Peyer's patch (tissue), 4 donors: ENCODE measurements around the gene PRR16. TPM values are rescaled to one million over a fixed set of nuclear protein-coding genes. Genes with fewer than 3 reads are reported as not detected.

ENCODE experiments used
- DNase-seq, 3 donors: peaks; one replicate each; pipeline ENCODE4 v3.0.0-alpha.2; 2017 to 2019
- H3K27ac ChIP-seq, 4 donors: fragments of 200-600 bp; sonication (generic); one replicate each; pipeline ENCODE4 v1.5.1; 2016 to 2019
- H3K27me3 ChIP-seq, 2 donors: fragments of 200-600 bp; sonication (generic); one replicate each; pipeline ENCODE4 v1.5.1; 2019
- H3K36me3 ChIP-seq, 3 donors: fragments of 200-600 bp; sonication (generic); one replicate each; pipeline ENCODE4 v1.5.1; 2016 to 2019
- H3K4me1 ChIP-seq, 4 donors: fragments of 200-600 bp; sonication (generic); one replicate each; pipeline ENCODE4 v1.5.1; 2016 to 2019
- H3K4me3 ChIP-seq, 4 donors: fragments of 200-600 bp; sonication (generic); 1 replicate in 3 of 4; 2 replicates in 1 of 4; pipeline ENCODE4 v1.5.1; 2016 to 2019; ENCODE audit warnings: mild to moderate bottlenecking in 1 of 4
- H3K9me3 ChIP-seq, 4 donors: fragments of 200-600 bp; sonication (generic); one replicate each; pipeline ENCODE4 v1.5.1; 2016 to 2019; ENCODE audit warnings: mild to moderate bottlenecking in 1 of 4
- POLR2A ChIP-seq, 2 donors: fragments of 450-650 bp; IDR thresholded peaks; one replicate each; pipeline ENCODE4 v1.5.1; 2017; ENCODE audit warnings: antibody characterized with exemption in 2 of 2, mild to moderate bottlenecking in 2 of 2, moderate library complexity in 2 of 2
- total RNA-seq, 4 donors: library from RNA; depleted of rRNA; stranded (reverse); fragments of >200 nt; gene quantifications; one replicate each; pipeline ENCODE4 v1.1.0, GENCODE V29; 2016
- TF ChIP-seq, protein P1 (sequence below), 6 experiments: fragments of 450-650 bp in 4 of 6; fragments of 200-600 bp in 2 of 6; sonication (generic) in 1 of 6; IDR thresholded peaks; one replicate each; pipeline ENCODE4 v1.5.1; 2017 to 2019; ENCODE audit warnings: antibody characterized with exemption in 6 of 6, mild to moderate bottlenecking in 3 of 6, moderate library complexity in 1 of 6

The PRR16 gene
- total RNA-seq, 4 donors from 2014 or later: 2.9 to 37.1 (median 3.8) TPM

DNA sequence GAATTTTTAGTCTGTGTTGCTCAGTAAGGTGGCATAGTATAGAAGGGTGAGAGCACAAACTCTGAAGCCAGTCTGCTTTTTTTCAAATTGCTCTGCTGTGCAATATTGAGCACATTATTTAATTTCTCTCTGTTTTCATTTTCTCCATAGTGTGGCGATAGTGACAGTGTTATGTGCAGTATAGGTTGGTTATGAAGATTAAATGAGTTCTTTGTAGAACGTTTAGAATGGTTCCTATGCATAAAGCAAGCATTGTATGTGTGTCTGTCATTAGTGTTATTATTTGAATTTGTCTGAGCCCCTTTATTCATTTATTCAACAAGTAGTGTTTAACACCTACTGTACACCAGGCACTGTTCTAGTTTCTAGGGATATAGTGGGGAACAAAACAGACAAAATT is 9.2 kb downstream of the PRR16 start:
- DNase-seq: no peak
- H3K27ac ChIP-seq: no peak overlapping the region
- H3K27me3 ChIP-seq: no peaks in the 10 kb centered on the region
- no peaks in the 10 kb centered on the region for H3K36me3 ChIP-seq
- no peak overlapping the region for H3K4me3 ChIP-seq
- no peaks in the 10 kb centered on the region for H3K4me1 ChIP-seq
- TF ChIP-seq, protein P1, sequence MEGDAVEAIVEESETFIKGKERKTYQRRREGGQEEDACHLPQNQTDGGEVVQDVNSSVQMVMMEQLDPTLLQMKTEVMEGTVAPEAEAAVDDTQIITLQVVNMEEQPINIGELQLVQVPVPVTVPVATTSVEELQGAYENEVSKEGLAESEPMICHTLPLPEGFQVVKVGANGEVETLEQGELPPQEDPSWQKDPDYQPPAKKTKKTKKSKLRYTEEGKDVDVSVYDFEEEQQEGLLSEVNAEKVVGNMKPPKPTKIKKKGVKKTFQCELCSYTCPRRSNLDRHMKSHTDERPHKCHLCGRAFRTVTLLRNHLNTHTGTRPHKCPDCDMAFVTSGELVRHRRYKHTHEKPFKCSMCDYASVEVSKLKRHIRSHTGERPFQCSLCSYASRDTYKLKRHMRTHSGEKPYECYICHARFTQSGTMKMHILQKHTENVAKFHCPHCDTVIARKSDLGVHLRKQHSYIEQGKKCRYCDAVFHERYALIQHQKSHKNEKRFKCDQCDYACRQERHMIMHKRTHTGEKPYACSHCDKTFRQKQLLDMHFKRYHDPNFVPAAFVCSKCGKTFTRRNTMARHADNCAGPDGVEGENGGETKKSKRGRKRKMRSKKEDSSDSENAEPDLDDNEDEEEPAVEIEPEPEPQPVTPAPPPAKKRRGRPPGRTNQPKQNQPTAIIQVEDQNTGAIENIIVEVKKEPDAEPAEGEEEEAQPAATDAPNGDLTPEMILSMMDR (IDR thresholded peaks at IDR 0.05): no peak
- TF ChIP-seq POLR2A (IDR thresholded peaks at IDR 0.05): no peak
- no peaks in the 10 kb centered on the region for H3K9me3 ChIP-seq

DNA sequence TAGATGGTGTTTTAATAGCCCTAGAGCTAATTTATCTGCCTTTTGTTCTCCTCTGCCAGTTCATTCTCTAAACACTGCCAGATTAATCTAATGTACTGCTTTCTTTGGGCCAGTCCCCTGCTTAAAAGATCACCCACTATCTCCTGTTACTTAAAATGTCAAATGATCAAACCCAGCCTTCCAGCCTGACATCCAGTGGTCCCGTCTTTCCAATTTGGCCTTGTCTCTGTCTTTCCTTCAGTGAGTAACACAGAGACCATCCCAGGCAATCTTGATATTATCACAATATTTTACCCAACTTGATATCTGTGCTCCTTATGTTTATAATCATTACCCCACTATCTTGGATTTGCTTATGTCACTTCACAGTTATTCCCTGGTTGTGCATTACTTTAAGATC is 12.0 kb downstream of the PRR16 start:
- TF ChIP-seq, protein P1 (IDR thresholded peaks at IDR 0.05): no peak
- TF ChIP-seq POLR2A (IDR thresholded peaks at IDR 0.05): no peak
- no peaks in the 10 kb centered on the region for H3K36me3 ChIP-seq
- H3K27me3 ChIP-seq: no peaks in the 10 kb centered on the region
- no peak overlapping the region for H3K27ac ChIP-seq
- H3K4me3 ChIP-seq: no peak overlapping the region
- DNase-seq: no peak
- no peaks in the 10 kb centered on the region for H3K4me1 ChIP-seq
- no peaks in the 10 kb centered on the region for H3K9me3 ChIP-seq

DNA sequence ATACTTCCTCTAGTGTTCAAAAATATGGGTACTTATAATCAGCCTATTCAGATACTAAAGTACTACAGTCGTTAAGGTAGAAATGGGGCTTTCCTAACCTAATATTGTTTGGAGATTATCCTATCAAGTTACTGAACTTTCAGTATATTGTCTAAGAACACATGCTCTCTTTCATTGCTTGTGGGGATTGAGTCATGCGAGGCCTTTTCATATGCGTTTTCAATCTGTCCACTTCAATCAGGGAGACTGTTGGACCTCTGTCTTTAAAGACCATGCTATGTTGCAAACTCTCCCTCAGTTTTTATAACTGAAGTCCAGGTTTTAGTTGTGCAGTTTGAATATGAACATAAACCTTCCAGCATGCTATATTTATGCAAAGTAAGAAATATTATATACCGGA is 15.0 kb downstream of the PRR16 start:
- TF ChIP-seq, protein P1 (IDR thresholded peaks at IDR 0.05): no peak
- no peak for TF ChIP-seq POLR2A (IDR thresholded peaks at IDR 0.05)

DNA sequence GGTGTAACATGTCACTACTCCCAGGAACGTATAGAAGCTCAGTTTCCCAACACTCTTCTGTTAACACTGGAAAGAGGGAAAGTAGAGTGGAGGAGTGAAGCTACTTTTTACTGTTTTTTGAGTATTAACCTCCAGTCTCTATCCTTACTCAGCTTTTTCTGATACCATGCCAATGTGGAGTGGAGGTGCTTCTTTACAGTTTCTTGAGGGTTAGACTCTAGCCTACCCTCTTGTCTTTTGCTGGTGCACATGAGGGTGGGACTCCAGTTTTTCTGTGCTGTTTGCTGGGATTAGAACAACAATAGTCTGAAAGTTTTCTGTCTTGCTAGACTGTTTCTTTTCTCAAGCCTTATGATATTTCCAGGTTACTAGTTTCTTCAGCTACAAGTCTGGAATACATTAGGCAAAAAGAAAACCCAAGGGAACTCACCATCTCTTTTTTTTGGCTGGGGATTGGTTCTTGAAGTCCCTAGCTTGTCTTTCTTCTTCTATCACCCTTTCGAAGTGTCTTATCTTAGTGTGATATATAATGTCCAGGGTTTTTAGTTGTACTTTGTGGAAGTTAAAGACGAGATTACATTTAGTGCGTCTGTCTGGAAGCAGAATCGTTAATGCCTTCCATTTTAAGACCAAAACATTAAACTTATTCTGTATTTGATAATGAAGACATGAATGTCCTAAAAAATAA is 35.9 kb downstream of the PRR16 start:
- Histone ChIP-seq H3K9me3 (no peaks in the 10 kb centered on the region), H3K4me3 (no peak overlapping the region), H3K27me3 (no peaks in the 10 kb centered on the region), H3K36me3 (no peaks in the 10 kb centered on the region), H3K27ac (no peak overlapping the region), H3K4me1 (no peaks in the 10 kb centered on the region)
- no peak for DNase-seq
- TF ChIP-seq, protein P1 (IDR thresholded peaks at IDR 0.05): no peak
- no peak for TF ChIP-seq POLR2A (IDR thresholded peaks at IDR 0.05)

More for the DNA sequence above, 15.0 kb downstream of the PRR16 start:
- H3K9me3 ChIP-seq: no peaks in the 10 kb centered on the region
- no peaks in the 10 kb centered on the region for H3K4me1 ChIP-seq
- no peak overlapping the region for H3K27ac ChIP-seq
- no peaks in the 10 kb centered on the region for H3K36me3 ChIP-seq
- H3K27me3 ChIP-seq: no peaks in the 10 kb centered on the region
- DNase-seq: no peak
- H3K4me3 ChIP-seq: no peak overlapping the region

DNA sequence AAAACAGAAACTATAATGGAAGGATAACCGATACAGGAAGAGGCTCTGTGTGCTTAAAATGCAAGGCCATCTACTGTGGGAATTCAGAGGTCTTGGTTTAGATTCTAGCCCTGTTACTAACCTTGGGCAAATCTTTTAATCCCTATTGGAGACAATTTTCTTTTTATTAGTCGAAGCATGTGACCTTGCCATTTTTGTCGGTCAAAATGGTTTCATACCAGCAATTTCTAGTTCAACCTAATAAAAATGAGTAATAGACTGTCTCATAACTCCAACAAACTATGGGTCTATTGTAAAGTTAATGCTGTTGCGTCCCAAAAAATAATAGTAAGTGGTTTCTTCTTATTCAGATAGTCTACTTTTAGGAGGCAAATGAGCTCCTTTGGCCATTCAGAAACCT is 38.4 kb downstream of the PRR16 start:
- H3K4me3 ChIP-seq: no peak overlapping the region
- H3K9me3 ChIP-seq: no peaks in the 10 kb centered on the region
- TF ChIP-seq, protein P1 (IDR thresholded peaks at IDR 0.05): no peak
- TF ChIP-seq POLR2A (IDR thresholded peaks at IDR 0.05): no peak
- H3K36me3 ChIP-seq: no peaks in the 10 kb centered on the region
- DNase-seq: no peak
- H3K27me3 ChIP-seq: no peaks in the 10 kb centered on the region
- no peaks in the 10 kb centered on the region for H3K4me1 ChIP-seq
- no peak overlapping the region for H3K27ac ChIP-seq
